Mesenchymal stem cell (in vitro differentiated cells and primary cell): Measurements from ENCODE around the gene ID4.
A peak's percentile ranks its signal among the peaks of the same experiment; 100 is the strongest.

ENCODE experiments used
- DNase-seq: peaks from one replicate; pipeline ENCODE4 v3.0.0-alpha.2; 2013
- H2AFZ ChIP-seq: one replicate; pipeline ENCODE4 v1.6.1; 2013; ENCODE audit warnings: low read depth, mild to moderate bottlenecking, control low read depth, inconsistent platforms, low read length, moderate library complexity
- H2AK5ac ChIP-seq: 2 replicates; pipeline ENCODE4 v1.6.1; 2013; ENCODE audit warnings: low read length, moderate library complexity, mild to moderate bottlenecking, inconsistent platforms; ENCODE audit not compliant: severe bottlenecking
- H2BK120ac ChIP-seq: one replicate; pipeline ENCODE4 v1.6.1; 2013; ENCODE audit warnings: low read depth, mild to moderate bottlenecking, inconsistent platforms, low read length, moderate library complexity
- H2BK12ac ChIP-seq, 2 experiments: one replicate each; pipeline ENCODE4 v1.6.1; 2013; ENCODE audit warnings: inconsistent platforms in 2 of 2, low read length in 2 of 2, mild to moderate bottlenecking in 2 of 2, moderate library complexity in 2 of 2, control low read depth in 1 of 2
- H2BK15ac ChIP-seq: one replicate; pipeline ENCODE4 v1.6.1; 2013; ENCODE audit warnings: mild to moderate bottlenecking, low read depth, inconsistent platforms; ENCODE audit not compliant: poor library complexity, severe bottlenecking
- H2BK5ac ChIP-seq: 2 replicates; pipeline ENCODE4 v1.6.1; 2013; ENCODE audit warnings: low read depth, mild to moderate bottlenecking, low read length, control low read depth, inconsistent platforms; ENCODE audit not compliant: poor library complexity, severe bottlenecking
- H3K14ac ChIP-seq, 2 experiments: one replicate each; pipeline ENCODE4 v1.6.1; 2013; ENCODE audit warnings: inconsistent platforms in 2 of 2, low read length in 2 of 2, control low read depth in 1 of 2, mild to moderate bottlenecking in 1 of 2, moderate library complexity in 1 of 2
- H3K18ac ChIP-seq, 2 experiments: one replicate each; pipeline ENCODE4 v1.6.1; 2013; ENCODE audit warnings: inconsistent platforms in 2 of 2, low read length in 2 of 2, control low read depth in 1 of 2, low read depth in 1 of 2, mild to moderate bottlenecking in 1 of 2
- H3K23ac ChIP-seq, 2 experiments: one replicate each; pipeline ENCODE4 v1.6.1; 2013; ENCODE audit warnings: inconsistent platforms in 2 of 2, low read length in 2 of 2, mild to moderate bottlenecking in 2 of 2, moderate library complexity in 2 of 2, control low read depth in 1 of 2
- H3K27ac ChIP-seq: 2 replicates; pipeline ENCODE4 v1.5.1; 2013; ENCODE audit warnings: mild to moderate bottlenecking, moderate library complexity, low read length, control low read depth, inconsistent platforms; ENCODE audit not compliant: poor library complexity, severe bottlenecking
- H3K27me3 ChIP-seq, 2 experiments: 2 replicates each; pipeline versions ENCODE4 v1.6.1 to v1.7.0; 2013; ENCODE audit warnings: low read length in 2 of 2, mild to moderate bottlenecking in 2 of 2, moderate library complexity in 2 of 2, control low read depth in 1 of 2, inconsistent platforms in 1 of 2; ENCODE audit not compliant: control insufficient read depth in 1 of 2, insufficient read depth in 1 of 2
- H3K36me3 ChIP-seq, 2 experiments: 2 replicates each; pipeline versions ENCODE4 v1.6.1 to v1.7.0; 2013; ENCODE audit warnings: low read length in 2 of 2, control low read depth in 1 of 2, inconsistent platforms in 1 of 2, low read depth in 1 of 2, mild to moderate bottlenecking in 1 of 2; ENCODE audit not compliant: insufficient read depth in 2 of 2, control insufficient read depth in 1 of 2
- H3K4ac ChIP-seq, 2 experiments: one replicate each; pipeline ENCODE4 v1.6.1; 2013; ENCODE audit warnings: inconsistent platforms in 2 of 2, low read length in 2 of 2, mild to moderate bottlenecking in 2 of 2, moderate library complexity in 2 of 2, control low read depth in 1 of 2, low read depth in 1 of 2
- H3K4me1 ChIP-seq: 2 replicates; pipeline ENCODE4 v1.6.1; 2013; ENCODE audit warnings: low read depth, low read length, control low read depth; ENCODE audit not compliant: control insufficient read depth, insufficient read depth
- H3K4me2 ChIP-seq: 2 replicates; pipeline ENCODE4 v1.6.1; 2013; ENCODE audit warnings: low read length, mild to moderate bottlenecking, inconsistent platforms; ENCODE audit not compliant: poor library complexity, severe bottlenecking
- H3K4me3 ChIP-seq, 2 experiments: 2 replicates each; pipeline versions ENCODE4 v1.5.1 to v1.7.0; 2013; ENCODE audit warnings: low read length in 2 of 2, mild to moderate bottlenecking in 2 of 2, control low read depth in 1 of 2, low read depth in 1 of 2; ENCODE audit not compliant: insufficient read depth in 1 of 2
- H3K79me1 ChIP-seq: replicated peaks from 2 replicates; pipeline ENCODE4 v1.6.1; 2013; ENCODE audit warnings: mild to moderate bottlenecking, control low read depth, low read length, inconsistent platforms; ENCODE audit not compliant: poor library complexity, severe bottlenecking
- H3K9ac ChIP-seq: 2 replicates; pipeline ENCODE4 v1.7.0; 2013; ENCODE audit warnings: mild to moderate bottlenecking, low read length, moderate library complexity
- H3K9me3 ChIP-seq: 2 replicates; pipeline ENCODE4 v1.7.0; 2013; ENCODE audit warnings: mild to moderate bottlenecking, low read length; ENCODE audit not compliant: control insufficient read depth
- H4K8ac ChIP-seq: one replicate; pipeline ENCODE4 v1.6.1; 2013; ENCODE audit warnings: inconsistent platforms, mild to moderate bottlenecking, low read length, moderate library complexity
- H4K91ac ChIP-seq: one replicate; pipeline ENCODE4 v1.6.1; 2013; ENCODE audit warnings: mild to moderate bottlenecking, low read length, inconsistent platforms
- WGBS: methylation state at CpG from one replicate; pipeline ENCODE4 v1.1.7; 2013; ENCODE audit warnings: mixed read lengths; 5-methylcytosine and 5-hydroxymethylcytosine counted together

The ID4 gene

GRCh38 chr6:19824058-19824807 lies 12.9 kb upstream of the ID4 start:
- H3K9ac ChIP-seq = peak overlapping the region; percentile 28
- no peak overlapping the region for H4K91ac ChIP-seq
- no peak overlapping the region for H2BK120ac ChIP-seq
- H3K79me1 ChIP-seq = no peaks in the 10 kb centered on the region
- H2BK5ac ChIP-seq = no peak overlapping the region
- no peak overlapping the region for H2BK12ac ChIP-seq
- no peak overlapping the region for H2AFZ ChIP-seq
- no peaks in the 10 kb centered on the region for H3K9me3 ChIP-seq
- no peak overlapping the region for H3K18ac ChIP-seq
- H3K4ac ChIP-seq = no peak overlapping the region
- H3K23ac ChIP-seq = no peak overlapping the region
- no peak overlapping the region for H4K8ac ChIP-seq
- WGBS = 96% methylated on average over 5 of the region's 6 CpGs
- no peak overlapping the region for H2BK15ac ChIP-seq
- H3K4me1 ChIP-seq = no peaks in the 10 kb centered on the region
- H3K4me2 ChIP-seq = no peak overlapping the region
- no peak overlapping the region for H3K4me3 ChIP-seq
- no peak overlapping the region for H2AK5ac ChIP-seq
- no peak overlapping the region for H3K14ac ChIP-seq
- H3K36me3 ChIP-seq = no peaks in the 10 kb centered on the region
- H3K27ac ChIP-seq = no peak overlapping the region
- H3K27me3 ChIP-seq = no peaks in the 10 kb centered on the region
- DNase-seq = no peak

DNA sequence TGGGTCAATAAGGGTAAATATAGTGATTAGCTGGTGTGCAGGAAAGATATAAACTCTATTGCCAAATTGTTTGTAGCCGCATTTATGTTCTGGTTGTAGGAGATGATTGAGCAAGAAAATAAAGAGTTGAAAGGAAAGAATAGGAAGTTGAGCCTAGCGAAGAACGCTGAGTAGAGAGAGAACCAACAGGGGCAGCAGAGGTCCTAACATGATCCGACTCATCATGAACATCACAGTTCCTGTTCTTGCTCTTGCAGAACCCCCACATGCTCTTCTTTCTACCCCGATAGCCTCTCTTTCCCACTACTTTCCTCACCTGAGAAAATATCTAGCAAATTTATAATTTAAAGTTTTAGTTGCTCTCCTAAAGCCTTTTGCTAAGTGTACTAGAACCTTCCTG lies 9.9 kb upstream of the ID4 start:
- H3K36me3 ChIP-seq = no peaks in the 10 kb centered on the region
- H3K79me1 ChIP-seq = no peaks in the 10 kb centered on the region
- no peak overlapping the region for H2BK120ac ChIP-seq
- no peak overlapping the region for H3K18ac ChIP-seq
- no peak overlapping the region for H3K27ac ChIP-seq
- no peaks in the 10 kb centered on the region for H3K27me3 ChIP-seq
- no peak overlapping the region for H3K14ac ChIP-seq
- DNase-seq = no peak
- H2AFZ ChIP-seq = no peak overlapping the region
- H4K91ac ChIP-seq = no peak overlapping the region
- no peak overlapping the region for H3K4me2 ChIP-seq
- H3K4me3 ChIP-seq = no peak overlapping the region
- H2BK15ac ChIP-seq = no peak overlapping the region
- no peak overlapping the region for H3K9ac ChIP-seq
- H2BK5ac ChIP-seq = no peak overlapping the region
- no peaks in the 10 kb centered on the region for H3K4me1 ChIP-seq
- H2BK12ac ChIP-seq = no peak overlapping the region
- H3K9me3 ChIP-seq = no peaks in the 10 kb centered on the region
- no peak overlapping the region for H3K4ac ChIP-seq
- H4K8ac ChIP-seq = no peak overlapping the region
- no peak overlapping the region for H2AK5ac ChIP-seq
- H3K23ac ChIP-seq = no peak overlapping the region
- 93% methylated on average over 3 of the region's 5 CpGs for WGBS

DNA sequence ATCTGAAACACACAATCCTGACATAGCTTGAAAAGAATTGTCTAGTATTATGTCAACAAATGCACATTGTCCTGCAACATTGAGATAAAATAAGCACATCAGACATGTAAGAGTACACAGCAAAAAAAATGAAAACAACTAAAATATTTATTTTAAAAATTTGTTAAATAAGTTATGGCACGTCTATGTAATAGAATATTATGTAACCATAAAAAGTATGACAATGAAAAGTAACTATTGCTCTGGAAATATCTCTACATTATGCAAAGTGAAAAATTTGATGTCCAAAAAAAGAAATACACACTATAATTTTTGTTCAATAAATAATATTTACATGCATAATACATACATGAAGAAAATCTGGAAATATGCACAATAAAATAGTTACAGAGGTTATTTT lies 9.3 kb upstream of the ID4 start:
- no peak overlapping the region for H3K4me3 ChIP-seq
- H3K18ac ChIP-seq = no peak overlapping the region
- H4K91ac ChIP-seq = no peak overlapping the region
- no peak overlapping the region for H3K23ac ChIP-seq
- no peaks in the 10 kb centered on the region for H3K79me1 ChIP-seq
- H3K4me2 ChIP-seq = no peak overlapping the region
- H3K14ac ChIP-seq = no peak overlapping the region
- H3K4me1 ChIP-seq = no peaks in the 10 kb centered on the region
- no CpG with 5 or more reads among the region's 1 CpG for WGBS
- no peak overlapping the region for H2BK15ac ChIP-seq
- H3K4ac ChIP-seq = no peak overlapping the region
- no peak overlapping the region for H4K8ac ChIP-seq
- H2BK120ac ChIP-seq = no peak overlapping the region
- no peak for DNase-seq
- no peaks in the 10 kb centered on the region for H3K27me3 ChIP-seq
- no peaks in the 10 kb centered on the region for H3K36me3 ChIP-seq
- no peaks in the 10 kb centered on the region for H3K9me3 ChIP-seq
- H2BK12ac ChIP-seq = no peak overlapping the region
- no peak overlapping the region for H3K9ac ChIP-seq
- no peak overlapping the region for H3K27ac ChIP-seq
- no peak overlapping the region for H2AFZ ChIP-seq
- no peak overlapping the region for H2AK5ac ChIP-seq
- no peak overlapping the region for H2BK5ac ChIP-seq

GRCh38 chr6:19830171-19830570 lies 7.0 kb upstream of the ID4 start:
- WGBS = 50% methylated on average over 1 of the region's 2 CpGs
- H3K9ac ChIP-seq = peak overlapping the region; percentile 19
- H3K18ac ChIP-seq = no peak overlapping the region
- H3K4me1 ChIP-seq = no peaks in the 10 kb centered on the region
- H3K27me3 ChIP-seq = no peaks in the 10 kb centered on the region
- peak; percentile 41 for DNase-seq
- H2AFZ ChIP-seq = no peak overlapping the region
- H3K36me3 ChIP-seq = no peaks in the 10 kb centered on the region
- H3K27ac ChIP-seq = no peak overlapping the region
- no peaks in the 10 kb centered on the region for H3K79me1 ChIP-seq
- no peak overlapping the region for H4K8ac ChIP-seq
- H2BK120ac ChIP-seq = no peak overlapping the region
- no peak overlapping the region for H2BK15ac ChIP-seq
- no peak overlapping the region for H2AK5ac ChIP-seq
- no peak overlapping the region for H3K14ac ChIP-seq
- no peaks in the 10 kb centered on the region for H3K9me3 ChIP-seq
- no peak overlapping the region for H3K23ac ChIP-seq
- no peak overlapping the region for H2BK12ac ChIP-seq
- no peak overlapping the region for H3K4ac ChIP-seq
- H3K4me2 ChIP-seq = no peak overlapping the region
- no peak overlapping the region for H3K4me3 ChIP-seq
- H4K91ac ChIP-seq = no peak overlapping the region
- H2BK5ac ChIP-seq = no peak overlapping the region
